HEK293 (cell line): Measurements from ENCODE around the gene LSM10.

ENCODE experiments used
- CTCF ChIA-PET: fragments of 350-600 bp; formaldehyde crosslinking; extraction: SDS; loops from one replicate; lab custom pipeline; 2021; ENCODE audit warnings: antibody characterized with exemption; lab: Yijun Ruan, JAX
- POLR2A ChIA-PET: fragments of 300-600 bp; formaldehyde crosslinking; extraction: SDS; loops from one replicate; lab custom pipeline; 2020; ENCODE audit warnings: antibody characterized with exemption, inconsistent platforms; lab: Yijun Ruan, JAX
- H3K27ac ChIP-seq: fragments of 200-500 bp; sonication (Bioruptor generic); 2 replicates; pipeline ENCODE4 v1.5.1; 2014; ENCODE audit warnings: low read depth, low read length, control low read depth, inconsistent platforms; ENCODE audit errors: extremely low read depth
- H3K36me3 ChIP-seq, 2 experiments: fragments of 200-500 bp in 1 of 2; sonication (Bioruptor generic) in 1 of 2; 1 replicate in 1 of 2; 2 replicates in 1 of 2; pipeline ENCODE4 v1.5.1; 2014 to 2017; ENCODE audit warnings: inconsistent platforms in 2 of 2, low read length in 2 of 2; ENCODE audit not compliant: control insufficient read depth in 2 of 2, insufficient read depth in 1 of 2
- H3K4me1 ChIP-seq: fragments of 200-500 bp; sonication (Bioruptor generic); 2 replicates; pipeline ENCODE4 v1.5.1; 2014; ENCODE audit warnings: mild to moderate bottlenecking, low read length, inconsistent platforms; ENCODE audit not compliant: control insufficient read depth, insufficient read depth
- H3K4me3 ChIP-seq: 2 replicates; pipeline ENCODE4 v1.5.1; 2011; ENCODE audit warnings: low read depth, mild to moderate bottlenecking, control low read depth, low read length, moderate library complexity
- H3K9me3 ChIP-seq: fragments of 200-500 bp; sonication (Bioruptor generic); 2 replicates; pipeline ENCODE4 v1.5.1; 2014; ENCODE audit warnings: low read depth, low read length, inconsistent platforms; ENCODE audit not compliant: control insufficient read depth, insufficient read depth
- IKZF3 ChIP-seq: fragments of 450-650 bp; IDR thresholded peaks from 2 replicates; pipeline ENCODE4 v1.5.0; 2018; ENCODE audit warnings: missing biosample characterization, mild to moderate bottlenecking, missing genetic modification characterization, moderate library complexity
- KLF1 ChIP-seq: fragments of 450-650 bp; formaldehyde crosslinking; IDR thresholded peaks from 2 replicates; pipeline ENCODE4 v1.5.1; 2016; ENCODE audit warnings: missing biosample characterization, missing genetic modification characterization
- KLF9 ChIP-seq: fragments of 450-650 bp; formaldehyde crosslinking; IDR thresholded peaks from 2 replicates; pipeline ENCODE4 v1.5.1; 2016; ENCODE audit warnings: missing biosample characterization, missing genetic modification characterization, low read depth
- REPIN1 ChIP-seq: fragments of 450-650 bp; formaldehyde crosslinking; IDR thresholded peaks from 2 replicates; pipeline ENCODE4 v1.5.1; 2017; ENCODE audit warnings: missing biosample characterization, missing genetic modification characterization, low read depth
- SP2 ChIP-seq: fragments of 450-650 bp; formaldehyde crosslinking; IDR thresholded peaks from 2 replicates; pipeline ENCODE4 v1.5.1; 2016; ENCODE audit warnings: missing biosample characterization, missing genetic modification characterization
- SP3 ChIP-seq: fragments of 450-650 bp; formaldehyde crosslinking; IDR thresholded peaks from 2 replicates; pipeline ENCODE4 v1.5.1; 2016; ENCODE audit warnings: missing biosample characterization, missing genetic modification characterization
- TRIM28 ChIP-seq: IDR thresholded peaks from 2 replicates; pipeline ENCODE4 v1.6.1; 2011; ENCODE audit warnings: low read length, control low read depth, borderline replicate concordance
- ZBTB17 ChIP-seq: fragments of 450-650 bp; formaldehyde crosslinking; IDR thresholded peaks from 2 replicates; pipeline ENCODE4 v1.5.1; 2016; ENCODE audit warnings: missing biosample characterization, missing genetic modification characterization
- ZEB2 ChIP-seq: fragments of 450-650 bp; formaldehyde crosslinking; IDR thresholded peaks from 2 replicates; pipeline ENCODE4 v1.5.1; 2016; ENCODE audit warnings: missing biosample characterization, missing genetic modification characterization
- ZNF157 ChIP-seq: fragments of 450-650 bp; formaldehyde crosslinking; IDR thresholded peaks from 2 replicates; pipeline ENCODE4 v1.5.1; 2016; ENCODE audit warnings: missing biosample characterization, missing genetic modification characterization
- ZNF175 ChIP-seq: fragments of 450-650 bp; formaldehyde crosslinking; IDR thresholded peaks from 2 replicates; pipeline ENCODE4 v1.5.1; 2016; ENCODE audit warnings: missing biosample characterization, missing genetic modification characterization
- ZNF19 ChIP-seq: fragments of 450-650 bp; formaldehyde crosslinking; IDR thresholded peaks from 2 replicates; pipeline ENCODE4; 2016; ENCODE audit warnings: missing biosample characterization, missing genetic modification characterization, low read depth
- ZNF350 ChIP-seq: fragments of 450-650 bp; formaldehyde crosslinking; IDR thresholded peaks from 2 replicates; pipeline ENCODE4 v1.5.0; 2017; ENCODE audit warnings: missing biosample characterization, mild to moderate bottlenecking, missing genetic modification characterization
- ZNF366 ChIP-seq: fragments of 450-650 bp; formaldehyde crosslinking; conservative IDR thresholded peaks from 2 replicates; pipeline ENCODE4 v1.5.1; 2016; ENCODE audit warnings: missing biosample characterization, missing genetic modification characterization
- ZNF549 ChIP-seq: fragments of 450-650 bp; IDR thresholded peaks from 2 replicates; pipeline ENCODE4 v1.5.1; 2018; ENCODE audit warnings: missing biosample characterization, missing genetic modification characterization, mild to moderate bottlenecking, inconsistent platforms, moderate library complexity
- ZNF585B ChIP-seq: fragments of 450-650 bp; formaldehyde crosslinking; IDR thresholded peaks from 2 replicates; pipeline ENCODE4 v1.5.1; 2016; ENCODE audit warnings: missing biosample characterization, missing genetic modification characterization
- ZNF621 ChIP-seq: fragments of 450-650 bp; formaldehyde crosslinking; IDR thresholded peaks from 2 replicates; pipeline ENCODE4 v1.5.1; 2017; ENCODE audit warnings: missing biosample characterization, missing genetic modification characterization
- TF ChIP-seq, protein P1 (sequence below): fragments of 450-650 bp; formaldehyde crosslinking; IDR thresholded peaks from 2 replicates; pipeline ENCODE4 v1.5.1; 2016; ENCODE audit warnings: missing biosample characterization, missing genetic modification characterization
- TF ChIP-seq, protein P2 (sequence below): fragments of 450-650 bp; formaldehyde crosslinking; IDR thresholded peaks from 2 replicates; pipeline ENCODE4 v1.5.1; 2016; ENCODE audit warnings: missing biosample characterization, missing genetic modification characterization, borderline replicate concordance
- TF ChIP-seq, protein P3 (sequence below): fragments of 450-650 bp; formaldehyde crosslinking; IDR thresholded peaks from 2 replicates; pipeline ENCODE4 v1.5.1; 2016; ENCODE audit warnings: missing biosample characterization, missing genetic modification characterization
- TF ChIP-seq, protein P4 (sequence below): fragments of 450-650 bp; formaldehyde crosslinking; IDR thresholded peaks from 2 replicates; pipeline ENCODE4 v1.5.1; 2016; ENCODE audit warnings: missing biosample characterization, missing genetic modification characterization

The LSM10 gene

DNA sequence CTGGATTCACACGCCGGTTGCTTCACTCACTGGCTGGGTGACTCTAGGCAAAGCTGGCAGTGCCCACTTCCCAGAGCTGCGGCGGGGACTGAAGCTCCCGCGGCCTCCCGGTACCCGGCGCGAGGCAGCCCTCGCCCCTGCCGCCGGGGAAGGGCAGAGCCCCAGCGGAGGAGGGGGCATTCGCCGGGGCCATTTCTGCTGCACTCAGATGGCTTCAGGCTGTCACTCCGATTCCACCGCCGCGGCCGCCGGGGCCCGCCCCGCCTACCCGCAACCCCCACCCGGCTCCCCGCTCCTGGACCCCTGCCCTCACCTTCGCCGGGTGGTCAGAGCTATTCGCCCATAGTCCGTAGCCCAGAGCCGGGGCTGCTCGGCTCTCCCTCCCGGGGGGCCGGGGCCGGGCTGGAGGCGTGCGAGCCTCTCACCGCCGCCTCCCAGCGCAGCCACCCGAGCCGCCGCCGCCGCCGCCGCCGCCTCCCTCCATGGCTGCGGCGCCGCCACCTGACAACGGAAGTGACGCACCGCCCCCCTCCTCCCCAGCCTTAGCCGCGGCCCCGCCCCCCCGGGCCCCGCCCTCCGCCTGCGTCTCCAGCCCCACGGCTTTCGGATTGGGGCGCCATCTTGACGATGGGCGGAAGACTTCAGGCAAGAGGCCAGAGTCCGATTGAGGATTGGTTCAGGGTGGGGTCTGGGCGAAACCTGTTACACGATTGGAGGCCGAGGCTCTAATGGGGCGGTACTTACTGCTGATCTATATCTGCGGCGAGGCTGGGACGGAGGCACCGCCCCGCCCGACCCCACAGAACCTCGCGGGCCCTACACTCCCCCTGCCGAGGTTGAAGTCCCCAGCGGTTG lies 12.1 kb downstream of the LSM10 start, which contains the start of gene STK40 (continued):
- TF ChIP-seq, protein P1, sequence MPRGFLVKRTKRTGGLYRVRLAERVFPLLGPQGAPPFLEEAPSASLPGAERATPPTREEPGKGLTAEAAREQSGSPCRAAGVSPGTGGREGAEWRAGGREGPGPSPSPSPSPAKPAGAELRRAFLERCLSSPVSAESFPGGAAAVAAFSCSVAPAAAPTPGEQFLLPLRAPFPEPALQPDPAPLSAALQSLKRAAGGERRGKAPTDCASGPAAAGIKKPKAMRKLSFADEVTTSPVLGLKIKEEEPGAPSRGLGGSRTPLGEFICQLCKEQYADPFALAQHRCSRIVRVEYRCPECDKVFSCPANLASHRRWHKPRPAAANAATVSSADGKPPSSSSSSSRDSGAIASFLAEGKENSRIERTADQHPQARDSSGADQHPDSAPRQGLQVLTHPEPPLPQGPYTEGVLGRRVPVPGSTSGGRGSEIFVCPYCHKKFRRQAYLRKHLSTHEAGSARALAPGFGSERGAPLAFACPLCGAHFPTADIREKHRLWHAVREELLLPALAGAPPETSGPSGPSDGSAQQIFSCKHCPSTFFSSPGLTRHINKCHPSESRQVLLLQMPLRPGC = 0 out of 2 replicates have a peak, but pooled peaks have one; percentile 16
- TF ChIP-seq, protein P2, sequence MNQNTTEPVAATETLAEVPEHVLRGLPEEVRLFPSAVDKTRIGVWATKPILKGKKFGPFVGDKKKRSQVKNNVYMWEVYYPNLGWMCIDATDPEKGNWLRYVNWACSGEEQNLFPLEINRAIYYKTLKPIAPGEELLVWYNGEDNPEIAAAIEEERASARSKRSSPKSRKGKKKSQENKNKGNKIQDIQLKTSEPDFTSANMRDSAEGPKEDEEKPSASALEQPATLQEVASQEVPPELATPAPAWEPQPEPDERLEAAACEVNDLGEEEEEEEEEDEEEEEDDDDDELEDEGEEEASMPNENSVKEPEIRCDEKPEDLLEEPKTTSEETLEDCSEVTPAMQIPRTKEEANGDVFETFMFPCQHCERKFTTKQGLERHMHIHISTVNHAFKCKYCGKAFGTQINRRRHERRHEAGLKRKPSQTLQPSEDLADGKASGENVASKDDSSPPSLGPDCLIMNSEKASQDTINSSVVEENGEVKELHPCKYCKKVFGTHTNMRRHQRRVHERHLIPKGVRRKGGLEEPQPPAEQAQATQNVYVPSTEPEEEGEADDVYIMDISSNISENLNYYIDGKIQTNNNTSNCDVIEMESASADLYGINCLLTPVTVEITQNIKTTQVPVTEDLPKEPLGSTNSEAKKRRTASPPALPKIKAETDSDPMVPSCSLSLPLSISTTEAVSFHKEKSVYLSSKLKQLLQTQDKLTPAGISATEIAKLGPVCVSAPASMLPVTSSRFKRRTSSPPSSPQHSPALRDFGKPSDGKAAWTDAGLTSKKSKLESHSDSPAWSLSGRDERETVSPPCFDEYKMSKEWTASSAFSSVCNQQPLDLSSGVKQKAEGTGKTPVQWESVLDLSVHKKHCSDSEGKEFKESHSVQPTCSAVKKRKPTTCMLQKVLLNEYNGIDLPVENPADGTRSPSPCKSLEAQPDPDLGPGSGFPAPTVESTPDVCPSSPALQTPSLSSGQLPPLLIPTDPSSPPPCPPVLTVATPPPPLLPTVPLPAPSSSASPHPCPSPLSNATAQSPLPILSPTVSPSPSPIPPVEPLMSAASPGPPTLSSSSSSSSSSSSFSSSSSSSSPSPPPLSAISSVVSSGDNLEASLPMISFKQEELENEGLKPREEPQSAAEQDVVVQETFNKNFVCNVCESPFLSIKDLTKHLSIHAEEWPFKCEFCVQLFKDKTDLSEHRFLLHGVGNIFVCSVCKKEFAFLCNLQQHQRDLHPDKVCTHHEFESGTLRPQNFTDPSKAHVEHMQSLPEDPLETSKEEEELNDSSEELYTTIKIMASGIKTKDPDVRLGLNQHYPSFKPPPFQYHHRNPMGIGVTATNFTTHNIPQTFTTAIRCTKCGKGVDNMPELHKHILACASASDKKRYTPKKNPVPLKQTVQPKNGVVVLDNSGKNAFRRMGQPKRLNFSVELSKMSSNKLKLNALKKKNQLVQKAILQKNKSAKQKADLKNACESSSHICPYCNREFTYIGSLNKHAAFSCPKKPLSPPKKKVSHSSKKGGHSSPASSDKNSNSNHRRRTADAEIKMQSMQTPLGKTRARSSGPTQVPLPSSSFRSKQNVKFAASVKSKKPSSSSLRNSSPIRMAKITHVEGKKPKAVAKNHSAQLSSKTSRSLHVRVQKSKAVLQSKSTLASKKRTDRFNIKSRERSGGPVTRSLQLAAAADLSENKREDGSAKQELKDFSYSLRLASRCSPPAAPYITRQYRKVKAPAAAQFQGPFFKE (tag by site-specific recombination) = no peak
- TF ChIP-seq ZNF621 (tag by site-specific recombination) (no peak), REPIN1 (no peak)

DNA sequence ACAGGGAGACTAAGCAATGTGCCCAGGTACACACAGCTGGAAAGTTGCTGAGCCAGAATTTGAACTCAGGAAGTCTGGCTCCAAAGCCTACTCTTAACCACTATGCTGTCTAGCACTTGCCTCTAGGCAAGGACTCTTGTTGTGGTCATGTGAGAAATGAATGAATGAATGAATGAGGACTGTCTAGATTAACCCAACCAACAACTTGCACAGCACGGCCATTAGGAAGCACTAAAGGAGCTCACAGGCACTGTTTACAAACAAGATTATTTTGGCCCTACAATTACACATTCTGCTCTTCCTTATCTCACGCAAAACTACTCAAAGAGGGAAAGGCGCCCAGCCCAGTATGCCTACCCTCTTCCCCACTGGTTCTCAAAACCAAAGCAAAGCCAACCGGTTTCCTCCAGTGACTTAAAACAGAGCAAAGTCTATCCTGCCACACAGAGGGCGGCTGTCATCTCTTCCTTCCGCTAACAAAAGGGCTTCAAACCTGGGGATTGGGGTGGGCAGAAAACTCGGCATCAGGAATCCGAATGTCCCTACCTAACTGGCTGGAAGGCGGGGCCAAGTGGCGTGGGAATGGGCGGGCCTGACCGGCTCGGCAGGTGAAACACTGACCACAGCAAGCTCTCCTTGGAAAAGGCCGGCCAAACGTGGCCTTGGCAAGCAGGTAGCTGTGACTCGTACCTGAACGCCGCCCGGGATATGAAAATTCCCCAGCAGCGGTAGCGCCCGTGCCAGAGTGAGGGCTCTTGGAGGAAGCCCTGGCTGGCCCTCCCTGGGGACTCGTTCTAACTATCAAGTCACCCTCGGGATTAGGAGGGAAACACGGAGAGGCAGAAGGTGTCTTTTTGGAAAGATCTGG lies 12.9 kb downstream of the LSM10 start:
- Histone ChIP-seq H3K9me3 (no peaks in the 10 kb centered on the region), H3K4me3 (peak overlapping the region; percentile 81), H3K27ac (peak overlapping the region; percentile 75), H3K4me1 (peaks cover 3% of the 10 kb centered on the region), H3K36me3 (peaks cover 0 to 3% of the 10 kb centered on the region in 2 experiments; a peak in 1 of 3 replicates)
- POLR2A ChIA-PET = interaction anchor here (0.6 to 5.8 kb wide), 7 partner anchors 9 to 605 kb away, joined by 3 to 103 read pairs (median 5); partner anchors contain the start of genes LSM10 and OSCP1
- CTCF ChIA-PET = interaction anchor here (0.6 to 3.1 kb wide), 4 partner anchors 16 to 62 kb away, joined by 3 to 14 read pairs (median 4); no protein-coding TSS in a partner anchor
- TF ChIP-seq ZNF157 (tag by site-specific recombination) = no peak
- TF ChIP-seq ZBTB17 (tag by site-specific recombination) = peak; percentile 56; the same call in 1 of the 2 replicates
- no peak for TF ChIP-seq ZNF19 (tag by site-specific recombination)
- 0 out of 2 replicates have a peak, but pooled peaks have one; percentile 66 for TF ChIP-seq ZEB2 (tag by site-specific recombination)
- peak; percentile 72 for TF ChIP-seq IKZF3 (tag by site-specific recombination)
- TF ChIP-seq, protein P3, sequence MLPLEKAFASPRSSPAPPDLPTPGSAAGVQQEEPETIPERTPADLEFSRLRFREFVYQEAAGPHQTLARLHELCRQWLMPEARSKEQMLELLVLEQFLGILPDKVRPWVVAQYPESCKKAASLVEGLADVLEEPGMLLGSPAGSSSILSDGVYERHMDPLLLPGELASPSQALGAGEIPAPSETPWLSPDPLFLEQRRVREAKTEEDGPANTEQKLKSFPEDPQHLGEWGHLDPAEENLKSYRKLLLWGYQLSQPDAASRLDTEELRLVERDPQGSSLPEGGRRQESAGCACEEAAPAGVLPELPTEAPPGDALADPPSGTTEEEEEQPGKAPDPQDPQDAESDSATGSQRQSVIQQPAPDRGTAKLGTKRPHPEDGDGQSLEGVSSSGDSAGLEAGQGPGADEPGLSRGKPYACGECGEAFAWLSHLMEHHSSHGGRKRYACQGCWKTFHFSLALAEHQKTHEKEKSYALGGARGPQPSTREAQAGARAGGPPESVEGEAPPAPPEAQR (tag by site-specific recombination) = no peak
- TF ChIP-seq ZNF585B (tag by site-specific recombination) = peak; percentile 6; the same call in 1 of the 2 replicates
- no peak for TF ChIP-seq ZNF549 (tag by site-specific recombination)
- peak; percentile 23; the same call in 1 of the 2 replicates for TF ChIP-seq KLF9 (tag by site-specific recombination)
- peak; percentile 85 for TF ChIP-seq SP2 (tag by site-specific recombination)
- no peak for TF ChIP-seq ZNF175 (tag by site-specific recombination)
- TF ChIP-seq, protein P4, sequence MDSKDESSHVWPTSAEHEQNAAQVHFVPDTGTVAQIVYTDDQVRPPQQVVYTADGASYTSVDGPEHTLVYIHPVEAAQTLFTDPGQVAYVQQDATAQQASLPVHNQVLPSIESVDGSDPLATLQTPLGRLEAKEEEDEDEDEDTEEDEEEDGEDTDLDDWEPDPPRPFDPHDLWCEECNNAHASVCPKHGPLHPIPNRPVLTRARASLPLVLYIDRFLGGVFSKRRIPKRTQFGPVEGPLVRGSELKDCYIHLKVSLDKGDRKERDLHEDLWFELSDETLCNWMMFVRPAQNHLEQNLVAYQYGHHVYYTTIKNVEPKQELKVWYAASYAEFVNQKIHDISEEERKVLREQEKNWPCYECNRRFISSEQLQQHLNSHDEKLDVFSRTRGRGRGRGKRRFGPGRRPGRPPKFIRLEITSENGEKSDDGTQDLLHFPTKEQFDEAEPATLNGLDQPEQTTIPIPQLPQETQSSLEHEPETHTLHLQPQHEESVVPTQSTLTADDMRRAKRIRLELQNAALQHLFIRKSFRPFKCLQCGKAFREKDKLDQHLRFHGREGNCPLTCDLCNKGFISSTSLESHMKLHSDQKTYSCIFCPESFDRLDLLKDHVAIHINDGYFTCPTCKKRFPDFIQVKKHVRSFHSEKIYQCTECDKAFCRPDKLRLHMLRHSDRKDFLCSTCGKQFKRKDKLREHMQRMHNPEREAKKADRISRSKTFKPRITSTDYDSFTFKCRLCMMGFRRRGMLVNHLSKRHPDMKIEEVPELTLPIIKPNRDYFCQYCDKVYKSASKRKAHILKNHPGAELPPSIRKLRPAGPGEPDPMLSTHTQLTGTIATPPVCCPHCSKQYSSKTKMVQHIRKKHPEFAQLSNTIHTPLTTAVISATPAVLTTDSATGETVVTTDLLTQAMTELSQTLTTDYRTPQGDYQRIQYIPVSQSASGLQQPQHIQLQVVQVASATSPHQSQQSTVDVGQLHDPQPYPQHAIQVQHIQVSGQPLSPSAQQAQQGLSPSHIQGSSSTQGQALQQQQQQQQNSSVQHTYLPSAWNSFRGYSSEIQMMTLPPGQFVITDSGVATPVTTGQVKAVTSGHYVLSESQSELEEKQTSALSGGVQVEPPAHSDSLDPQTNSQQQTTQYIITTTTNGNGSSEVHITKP (tag by site-specific recombination) = 0 out of 2 replicates have a peak, but pooled peaks have one; percentile 9
- TF ChIP-seq ZNF350 (tag by site-specific recombination) = no peak
- peak; percentile 62; the same call in 1 of the 2 replicates for TF ChIP-seq SP3 (tag by site-specific recombination)
- TF ChIP-seq TRIM28 = peak; percentile 87; the same call in 1 of the 2 replicates
- peak; percentile 70 for TF ChIP-seq ZNF366 (tag by site-specific recombination)
- TF ChIP-seq KLF1 (tag by site-specific recombination) = 0 out of 2 replicates have a peak, but pooled peaks have one; percentile 7
